HG02642 (cell line): Measurements from ENCODE around the gene DTYMK.
"Not testable (repeated sequence)": the region's sequence is repeated elsewhere in the genome, so short reads cannot be mapped to it uniquely, and the experiment has no call there.

Source experiments
- ATAC-seq: cut with Tn5 transposase; IDR thresholded peaks from one replicate; pipeline ENCODE4 v1.9.1; 2021; ENCODE audit warnings: mild to moderate bottlenecking; ENCODE audit not compliant: unreplicated experiment, poor library complexity

Gene DTYMK

GRCh38 chr2:241686650-241687425 lies at the start of gene DTYMK:
Gene DTYMK, minus strand, starts transcription at chr2:241686815. Its CDS starts 32 bp downstream, at chr2:241686783.
- peak; percentile 95 for ATAC-seq

GRCh38 chr2:241736111-241736510 lies 49.5 kb upstream of the DTYMK start:
- no peak for ATAC-seq

GRCh38 chr2:241734467-241735208 lies 48.0 kb upstream of the DTYMK start, which contains the start of gene D2HGDH:
Gene D2HGDH, plus strand, starts transcription at chr2:241734630. Its CDS starts 595 bp downstream, at chr2:241735225.
- peak; percentile 80 for ATAC-seq

- peak; percentile 29 for ATAC-seq
Measured at GRCh38 chr2:241734208-241734466, 47.5 kb upstream of the DTYMK start.

- ATAC-seq = no peak
Measured at GRCh38 chr2:241733391-241734207, 47.0 kb upstream of the DTYMK start.

GRCh38 chr2:241732513-241733186 lies 46.0 kb upstream of the DTYMK start:
- ATAC-seq = not testable (repeated sequence)

- no peak for ATAC-seq
Measured at GRCh38 chr2:241730671-241731293, 44.2 kb upstream of the DTYMK start.

GRCh38 chr2:241729868-241730267 lies 43.3 kb upstream of the DTYMK start:
- no peak for ATAC-seq

- no peak for ATAC-seq
Measured at GRCh38 chr2:241728627-241729026, 42.0 kb upstream of the DTYMK start.

- ATAC-seq = no peak
Measured at GRCh38 chr2:241728000-241728399, 41.4 kb upstream of the DTYMK start.

GRCh38 chr2:241726459-241726858 lies 39.8 kb upstream of the DTYMK start:
- ATAC-seq = no peak

GRCh38 chr2:241724975-241725870 lies 38.6 kb upstream of the DTYMK start:
- no peak for ATAC-seq

- no peak for ATAC-seq
Measured at GRCh38 chr2:241724259-241724974, 37.8 kb upstream of the DTYMK start.

- ATAC-seq = no peak
Measured at GRCh38 chr2:241722896-241723454, 36.4 kb upstream of the DTYMK start.

GRCh38 chr2:241721852-241722251 lies 35.2 kb upstream of the DTYMK start:
- no peak for ATAC-seq

- no peak for ATAC-seq
Measured at GRCh38 chr2:241720560-241720959, 33.9 kb upstream of the DTYMK start.

- ATAC-seq = no peak
Measured at GRCh38 chr2:241720099-241720498, 33.5 kb upstream of the DTYMK start.

- ATAC-seq = no peak
Measured at GRCh38 chr2:241719093-241719492, 32.5 kb upstream of the DTYMK start.
